ENCODE results near the gene TSR3. TPM values are rescaled to one million over a fixed set of nuclear protein-coding genes. Genes with fewer than 3 reads are reported as not detected.

Gene TSR3
- total RNA-seq, 4 donors from 2014 or later, result 15.9 to 101 (median 30.8) TPM

GRCh38 chr16:1348926-1349325, 2.8 kb downstream of the TSR3 start:
- DNase-seq, result no peak
- Histone ChIP-seq H3K9me3 (no peaks in the 10 kb centered on the region), H3K4me1 (peaks cover 7 to 9% of the 10 kb centered on the region in 2 donors), H3K4me3 (no peak overlapping the region), H3K27ac (no peak overlapping the region), H3K27me3 (no peaks in the 10 kb centered on the region), H3K36me3 (no peaks in the 10 kb centered on the region)
- no peak for TF ChIP-seq POLR2A (IDR thresholded peaks at IDR 0.05)
- TF ChIP-seq CTCF (IDR thresholded peaks at IDR 0.05), result no peak
- intact Hi-C loops (cut with DNase I; ENCODE audit: low total_unique reads), result no loop called here

GRCh38 chr16:1348441-1348840, 3.2 kb downstream of the TSR3 start:
- Histone ChIP-seq H3K27me3 (no peaks in the 10 kb centered on the region), H3K27ac (no peak overlapping the region), H3K4me3 (no peak overlapping the region), H3K4me1 (peaks cover 7 to 9% of the 10 kb centered on the region in 2 donors), H3K9me3 (no peaks in the 10 kb centered on the region), H3K36me3 (no peaks in the 10 kb centered on the region)
- intact Hi-C loops (cut with DNase I; ENCODE audit: low total_unique reads), result no loop called here
- DNase-seq, result no peak
- TF ChIP-seq CTCF (IDR thresholded peaks at IDR 0.05) (no peak), POLR2A (IDR thresholded peaks at IDR 0.05) (no peak)

GRCh38 chr16:1347962-1348361, 3.7 kb downstream of the TSR3 start:
- TF ChIP-seq POLR2A (IDR thresholded peaks at IDR 0.05) (no peak), CTCF (IDR thresholded peaks at IDR 0.05) (no peak)
- no peaks in the 10 kb centered on the region for H3K27me3 ChIP-seq
- H3K36me3 ChIP-seq, result no peaks in the 10 kb centered on the region
- H3K4me1 ChIP-seq, result peaks cover 4 to 9% of the 10 kb centered on the region in 2 donors
- H3K27ac ChIP-seq, result no peak overlapping the region
- intact Hi-C loops (cut with DNase I; ENCODE audit: low total_unique reads), result no loop called here
- H3K9me3 ChIP-seq, result no peaks in the 10 kb centered on the region
- H3K4me3 ChIP-seq, result no peak overlapping the region
- DNase-seq, result no peak

GRCh38 chr16:1347286-1347855, 4.3 kb downstream of the TSR3 start:
- no peaks in the 10 kb centered on the region for H3K36me3 ChIP-seq
- DNase-seq, result no peak
- peaks cover 0 to 9% of the 10 kb centered on the region in 2 donors for H3K4me1 ChIP-seq
- no peak overlapping the region for H3K4me3 ChIP-seq
- intact Hi-C loops (cut with DNase I; ENCODE audit: low total_unique reads), result no loop called here
- no peak for TF ChIP-seq POLR2A (IDR thresholded peaks at IDR 0.05)
- TF ChIP-seq CTCF (IDR thresholded peaks at IDR 0.05), result no peak
- H3K27ac ChIP-seq, result no peak overlapping the region
- H3K27me3 ChIP-seq, result peaks cover 0 to under 1% of the 10 kb centered on the region in 2 donors
- no peaks in the 10 kb centered on the region for H3K9me3 ChIP-seq

- Histone ChIP-seq H3K27ac (no peak overlapping the region), H3K4me1 (peaks cover 0 to 9% of the 10 kb centered on the region in 2 donors), H3K4me3 (no peak overlapping the region), H3K36me3 (no peaks in the 10 kb centered on the region), H3K27me3 (peaks cover 0 to 3% of the 10 kb centered on the region in 2 donors), H3K9me3 (no peaks in the 10 kb centered on the region)
- no peak for TF ChIP-seq POLR2A (IDR thresholded peaks at IDR 0.05)
- TF ChIP-seq CTCF (IDR thresholded peaks at IDR 0.05), result no peak
- intact Hi-C loops (cut with DNase I; ENCODE audit: low total_unique reads), result no loop called here
- no peak for DNase-seq
Measured at GRCh38 chr16:1346422-1347285, 5.0 kb downstream of the TSR3 start.
